GM04503 (cell line): ENCODE results near the gene DLX2.

Source experiments
- DNase-seq: peaks from one replicate; pipeline ENCODE4 v3.0.0-alpha.2; 2012; ENCODE audit warnings: low read depth

DLX2 gene

GRCh38 chr2:172053486-172053885 is 49.2 kb downstream of the DLX2 start:
- no peak for DNase-seq

GRCh38 chr2:172052000-172052983 is 50.4 kb downstream of the DLX2 start:
- DNase-seq: peak; percentile 17

DNA sequence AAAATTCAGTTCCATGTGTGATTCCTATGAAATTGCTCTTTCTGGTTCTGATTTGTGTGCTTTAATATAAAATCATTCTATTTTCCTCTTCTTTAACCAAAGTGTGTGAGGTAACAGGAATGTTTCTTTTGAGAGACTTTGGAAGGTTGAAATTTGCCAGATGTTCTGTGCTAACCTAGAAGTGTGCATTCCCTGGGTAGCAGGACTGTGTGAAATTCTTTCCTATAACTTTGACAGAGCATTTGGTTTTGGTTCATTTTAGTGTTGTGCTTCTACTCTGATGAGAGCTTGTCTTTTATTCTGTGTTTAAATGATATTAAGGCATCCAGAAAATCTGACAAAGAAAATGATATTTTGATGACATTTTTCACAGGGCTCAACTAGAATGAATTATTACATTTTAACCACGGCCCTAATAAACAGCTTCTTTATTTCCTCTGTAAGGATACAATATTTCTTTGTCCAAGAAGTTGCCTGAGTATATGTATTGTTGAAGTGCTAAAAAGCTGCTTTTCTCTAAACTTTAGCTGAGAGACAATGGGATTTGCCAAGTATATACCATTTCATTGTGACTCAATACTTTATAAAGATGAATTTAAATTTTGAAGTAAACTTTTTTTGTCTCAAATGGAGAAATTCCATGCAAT is 52.1 kb downstream of the DLX2 start:
- no peak for DNase-seq

DNA sequence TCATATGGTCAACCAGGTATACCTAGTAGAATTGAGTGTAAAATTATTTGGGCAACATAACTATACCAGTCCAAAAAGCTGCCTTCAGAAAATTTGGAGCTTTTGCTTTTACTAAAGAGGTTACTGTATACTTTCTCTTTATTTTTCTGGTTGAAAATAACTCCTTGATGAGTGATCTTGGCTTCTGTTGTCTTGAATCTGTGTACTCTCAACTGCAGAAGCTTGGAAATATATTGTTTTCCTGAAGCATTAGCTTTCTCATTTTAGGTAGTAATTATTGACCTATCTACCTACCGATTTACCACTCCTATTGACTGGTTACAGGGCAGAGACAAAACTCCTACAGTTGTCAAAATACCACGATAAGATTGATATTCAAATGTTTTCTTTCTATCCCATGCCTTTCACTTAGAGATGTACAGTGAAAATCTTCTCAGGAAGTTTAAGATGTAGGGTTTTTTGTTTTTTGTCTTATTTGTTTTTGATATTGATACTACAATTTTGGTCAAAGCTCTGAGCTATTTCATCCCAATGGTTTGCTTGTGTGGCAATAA is 53.1 kb downstream of the DLX2 start:
- DNase-seq: no peak
